Nephron (organoid): ENCODE data around the gene SYT7.

Experiments used
- H3K27ac Mint-ChIP-seq, 3 experiments: 2 replicates each; pipeline ENCODE4 v1.8.0; 2020; ENCODE audit warnings: mixed read lengths in 3 of 3, mild to moderate bottlenecking in 2 of 3, moderate library complexity in 1 of 3
- H3K27me3 Mint-ChIP-seq: 2 replicates; pipeline ENCODE4 v1.8.0; 2021; ENCODE audit warnings: low read depth, mild to moderate bottlenecking, moderate library complexity, mixed read lengths
- H3K36me3 Mint-ChIP-seq: 2 replicates; pipeline ENCODE4 v1.8.0; 2020; ENCODE audit warnings: low read depth, mixed read lengths
- H3K4me1 Mint-ChIP-seq: 2 replicates; pipeline ENCODE4 v1.8.0; 2020; ENCODE audit warnings: mixed read lengths
- H3K4me3 Mint-ChIP-seq, 3 experiments: 2 replicates each; pipeline ENCODE4 v1.8.0; 2020; ENCODE audit warnings: mild to moderate bottlenecking in 3 of 3, mixed read lengths in 3 of 3, moderate library complexity in 2 of 3
- H3K9me3 Mint-ChIP-seq: 2 replicates; pipeline ENCODE4 v1.8.0; 2020; ENCODE audit warnings: mixed read lengths
- CTCF ChIP-seq, 3 experiments: fragments of 200-600 bp; sonication (generic); IDR thresholded peaks; one replicate each; pipeline ENCODE4 v1.5.0; 2021; ENCODE audit warnings: antibody characterized with exemption in 3 of 3; ENCODE audit not compliant: unreplicated experiment in 3 of 3

Gene SYT7

GRCh38 chr11:61598374-61598773 is 17.5 kb upstream of the SYT7 start:
- Mint-ChIP-seq H3K4me3 (no peak overlapping the region), H3K27ac (peak overlapping the region in 2 of 3 experiments; percentile 12 to 67), H3K27me3 (peaks cover 51% of the 10 kb centered on the region), H3K9me3 (no peaks in the 10 kb centered on the region), H3K36me3 (no peaks in the 10 kb centered on the region), H3K4me1 (peaks cover 42% of the 10 kb centered on the region)
- TF ChIP-seq CTCF (IDR thresholded peaks at IDR 0.05; ENCODE audit: unreplicated experiment in 3 of 3) = no peak

- Mint-ChIP-seq H3K4me3 (no peak overlapping the region), H3K27me3 (peaks cover 43% of the 10 kb centered on the region), H3K36me3 (no peaks in the 10 kb centered on the region), H3K27ac (no peak overlapping the region), H3K9me3 (no peaks in the 10 kb centered on the region), H3K4me1 (peaks cover 39% of the 10 kb centered on the region)
- TF ChIP-seq CTCF (IDR thresholded peaks at IDR 0.05; ENCODE audit: unreplicated experiment in 3 of 3) = no peak
Measured at GRCh38 chr11:61596990-61597389, 16.1 kb upstream of the SYT7 start.

- Mint-ChIP-seq H3K27ac (no peak overlapping the region), H3K4me3 (no peak overlapping the region), H3K9me3 (no peaks in the 10 kb centered on the region), H3K4me1 (peaks cover 39% of the 10 kb centered on the region), H3K27me3 (peaks cover 48% of the 10 kb centered on the region), H3K36me3 (no peaks in the 10 kb centered on the region)
- no peak for TF ChIP-seq CTCF (IDR thresholded peaks at IDR 0.05; ENCODE audit: unreplicated experiment in 3 of 3)
Measured at GRCh38 chr11:61596542-61596941, 15.7 kb upstream of the SYT7 start.

- H3K36me3 Mint-ChIP-seq = no peaks in the 10 kb centered on the region
Measured at GRCh38 chr11:61594907-61595257, 14.0 kb upstream of the SYT7 start.

GRCh38 chr11:61593151-61593550 is 12.3 kb upstream of the SYT7 start:
- TF ChIP-seq CTCF (IDR thresholded peaks at IDR 0.05; ENCODE audit: unreplicated experiment in 3 of 3) = no peak
- H3K27ac Mint-ChIP-seq = peak overlapping the region in 1 of 3 experiments; percentile 5
- H3K4me1 Mint-ChIP-seq = peaks cover 32% of the 10 kb centered on the region
- no peak overlapping the region for H3K4me3 Mint-ChIP-seq
- H3K27me3 Mint-ChIP-seq = peaks cover 41% of the 10 kb centered on the region
- H3K9me3 Mint-ChIP-seq = no peaks in the 10 kb centered on the region
- H3K36me3 Mint-ChIP-seq = no peaks in the 10 kb centered on the region

More at GRCh38 chr11:61594907-61595257, 14.0 kb upstream of the SYT7 start:
- no peak for TF ChIP-seq CTCF (IDR thresholded peaks at IDR 0.05; ENCODE audit: unreplicated experiment in 3 of 3)
- H3K9me3 Mint-ChIP-seq = no peaks in the 10 kb centered on the region
- no peak overlapping the region for H3K4me3 Mint-ChIP-seq
- no peak overlapping the region for H3K27ac Mint-ChIP-seq
- peaks cover 34% of the 10 kb centered on the region for H3K4me1 Mint-ChIP-seq
- peaks cover 49% of the 10 kb centered on the region for H3K27me3 Mint-ChIP-seq

GRCh38 chr11:61592176-61592575 is 11.3 kb upstream of the SYT7 start:
- no peaks in the 10 kb centered on the region for H3K9me3 Mint-ChIP-seq
- H3K27ac Mint-ChIP-seq = peak overlapping the region in 1 of 3 experiments; percentile 17
- no peaks in the 10 kb centered on the region for H3K36me3 Mint-ChIP-seq
- peaks cover 35% of the 10 kb centered on the region for H3K27me3 Mint-ChIP-seq
- no peak for TF ChIP-seq CTCF (IDR thresholded peaks at IDR 0.05; ENCODE audit: unreplicated experiment in 3 of 3)
- no peak overlapping the region for H3K4me3 Mint-ChIP-seq
- peaks cover 32% of the 10 kb centered on the region for H3K4me1 Mint-ChIP-seq
